GM12801 (cell line): ENCODE data around the gene TTBK1.

Source experiments
- CTCF ChIP-seq: IDR thresholded peaks from one replicate; pipeline ENCODE4 v1.5.1; 2011; ENCODE audit warnings: control low read depth; ENCODE audit not compliant: insufficient read length; ENCODE audit errors: extremely low read depth

The TTBK1 gene

GRCh38 chr6:43248791-43249190, 5.5 kb downstream of the TTBK1 start:
- no peak for TF ChIP-seq CTCF

GRCh38 chr6:43250992-43251373, 7.7 kb downstream of the TTBK1 start:
- TF ChIP-seq CTCF, result no peak

- no peak for TF ChIP-seq CTCF
Measured at GRCh38 chr6:43253401-43253800, 10.1 kb downstream of the TTBK1 start.

- TF ChIP-seq CTCF, result no peak
Measured at GRCh38 chr6:43254138-43254817, 11.0 kb downstream of the TTBK1 start.

- TF ChIP-seq CTCF, result no peak
Measured at GRCh38 chr6:43254846-43255245, 11.6 kb downstream of the TTBK1 start.

GRCh38 chr6:43255408-43256054, 12.2 kb downstream of the TTBK1 start:
- TF ChIP-seq CTCF, result no peak

- no peak for TF ChIP-seq CTCF
Measured at GRCh38 chr6:43256670-43257366, 13.5 kb downstream of the TTBK1 start.
